ENCODE data around the gene FTO.

FTO gene

GRCh38 chr16:53715023-53715384 lies 11.0 kb downstream of the FTO start:
- H3K4me3 ChIP-seq (ENCODE audit: low read depth, low read length) = no peak overlapping the region
- no peak for TF ChIP-seq CTCF (IDR thresholded peaks at IDR 0.05; ENCODE audit: low read depth, low read length, missing control alignments)
- no peak for DNase-seq (ENCODE audit: low read depth)

DNA sequence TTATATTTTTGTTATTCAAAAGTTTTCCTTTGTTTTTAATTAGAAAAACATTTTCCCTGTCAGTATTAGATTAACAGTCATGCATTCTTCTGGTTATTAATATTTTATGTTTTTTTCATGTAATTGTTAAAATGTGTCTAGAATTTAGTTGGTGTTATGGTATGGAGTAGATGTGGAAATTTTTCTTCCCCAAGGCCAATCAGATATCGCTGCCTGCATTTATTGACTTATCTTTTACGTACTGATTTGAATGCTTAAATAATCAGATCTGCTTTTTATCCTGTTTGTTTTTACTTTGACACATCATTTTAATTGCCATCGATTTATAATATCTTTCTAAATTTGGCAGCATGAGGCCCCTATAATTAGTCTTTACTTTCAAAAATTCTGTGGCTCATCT lies 13.6 kb downstream of the FTO start:
- no peak for TF ChIP-seq CTCF (IDR thresholded peaks at IDR 0.05; ENCODE audit: low read depth, low read length, missing control alignments)
- no peak overlapping the region for H3K4me3 ChIP-seq (ENCODE audit: low read depth, low read length)
- no peak for DNase-seq (ENCODE audit: low read depth)

DNA sequence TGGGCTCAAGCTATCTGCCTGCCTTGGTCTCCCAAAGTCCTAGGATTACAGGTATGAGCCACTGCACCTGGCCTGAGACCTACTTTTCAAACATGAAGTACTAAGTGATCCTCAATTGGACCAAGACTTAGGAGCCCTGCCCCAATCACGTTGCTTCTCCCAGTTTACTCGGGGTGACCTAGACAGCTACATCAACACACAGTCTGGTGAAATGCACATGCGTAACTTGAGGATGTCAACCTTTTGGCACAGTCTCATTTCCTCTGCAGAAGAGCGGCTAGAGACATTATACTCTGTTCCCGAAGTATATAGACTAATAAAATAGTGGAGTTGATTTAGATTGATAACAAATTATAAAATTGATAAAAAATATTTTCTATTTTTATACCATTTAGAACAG lies 17.1 kb downstream of the FTO start:
- TF ChIP-seq CTCF (IDR thresholded peaks at IDR 0.05; ENCODE audit: low read depth, low read length, missing control alignments) = no peak
- DNase-seq (ENCODE audit: low read depth) = no peak
- no peak overlapping the region for H3K4me3 ChIP-seq (ENCODE audit: low read depth, low read length)

GRCh38 chr16:53726625-53727024 lies 22.7 kb downstream of the FTO start:
- H3K4me3 ChIP-seq (ENCODE audit: low read depth, low read length) = no peak overlapping the region
- TF ChIP-seq CTCF (IDR thresholded peaks at IDR 0.05; ENCODE audit: low read depth, low read length, missing control alignments) = no peak
- no peak for DNase-seq (ENCODE audit: low read depth)

DNA sequence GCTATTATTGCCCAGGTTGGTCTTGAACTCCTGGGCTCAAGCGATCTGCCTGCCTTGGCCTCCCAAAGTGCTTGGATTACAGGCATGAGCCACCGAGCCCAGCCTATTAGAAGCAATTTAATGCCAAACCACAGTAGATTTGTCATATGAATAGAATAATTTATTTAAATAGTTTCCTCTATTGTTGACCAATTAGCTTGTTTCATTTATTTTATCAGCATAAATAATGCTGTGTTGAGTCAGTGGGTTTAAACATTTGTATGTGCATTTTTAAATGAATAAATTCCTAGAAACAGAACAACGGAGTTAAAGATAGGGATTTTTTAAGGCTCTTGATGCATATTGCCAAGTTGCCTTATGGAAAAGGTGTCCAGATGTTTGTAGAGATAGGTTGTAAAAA lies 26.7 kb downstream of the FTO start:
- no peak overlapping the region for H3K4me3 ChIP-seq (ENCODE audit: low read depth, low read length)
- no peak for TF ChIP-seq CTCF (IDR thresholded peaks at IDR 0.05; ENCODE audit: low read depth, low read length, missing control alignments)
- DNase-seq (ENCODE audit: low read depth) = no peak

- DNase-seq (ENCODE audit: low read depth) = no peak
- no peak for TF ChIP-seq CTCF (IDR thresholded peaks at IDR 0.05; ENCODE audit: low read depth, low read length, missing control alignments)
- no peak overlapping the region for H3K4me3 ChIP-seq (ENCODE audit: low read depth, low read length)
These were observed 28.5 kb downstream of the FTO start for GRCh38 chr16:53732296-53732929.

DNA sequence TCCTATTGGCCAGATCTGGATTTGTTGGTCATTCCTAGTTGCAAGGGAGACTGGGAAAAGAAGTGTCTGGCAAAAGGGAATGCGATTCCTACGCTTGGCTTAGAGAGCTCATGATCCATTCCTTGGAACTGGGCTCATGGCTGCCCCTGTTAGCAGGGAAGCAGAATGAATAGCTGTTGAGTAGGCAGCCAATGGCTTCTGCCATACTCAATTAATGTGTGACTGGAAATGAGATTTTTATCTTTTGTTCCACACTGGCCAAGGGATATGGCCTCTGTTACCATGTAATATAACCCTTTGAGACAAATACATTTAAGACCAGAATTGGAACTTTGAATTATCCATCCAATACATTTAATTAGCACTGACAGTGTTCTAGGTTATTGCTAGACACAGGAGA lies 31.0 kb downstream of the FTO start:
- no peak for TF ChIP-seq CTCF (IDR thresholded peaks at IDR 0.05; ENCODE audit: low read depth, low read length, missing control alignments)
- DNase-seq (ENCODE audit: low read depth) = no peak
- no peak overlapping the region for H3K4me3 ChIP-seq (ENCODE audit: low read depth, low read length)
